ENCODE measurements around the gene SPO11.
A peak's percentile ranks its signal among the peaks of the same experiment; 100 is the strongest.

Gene SPO11

GRCh38 chr20:57382516-57382915 lies 52.9 kb downstream of the SPO11 start:
- H3K27me3 ChIP-seq (ENCODE audit: control insufficient read depth, insufficient read depth, low read length, poor library complexity, severe bottlenecking): no peaks in the 10 kb centered on the region
- no peak overlapping the region for H3K4me3 ChIP-seq (ENCODE audit: insufficient read depth, low read depth, low read length)
- peaks cover 5% of the 10 kb centered on the region for H3K36me3 ChIP-seq (ENCODE audit: control insufficient read depth, insufficient read depth, low read length)
- WGBS, 2 experiments: 96% methylated on average over 5 of the region's 5 CpGs
- no peak overlapping the region for H3K27ac ChIP-seq (ENCODE audit: insufficient read depth, low read depth, low read length, poor library complexity, severe bottlenecking)
- H3K9me3 ChIP-seq (ENCODE audit: control insufficient read depth, low read length): no peaks in the 10 kb centered on the region
- H3K4me1 ChIP-seq (ENCODE audit: control insufficient read depth, insufficient read depth, low read length): no peaks in the 10 kb centered on the region

- H3K27me3 ChIP-seq (ENCODE audit: control insufficient read depth, insufficient read depth, low read length, poor library complexity, severe bottlenecking): no peaks in the 10 kb centered on the region
- WGBS, 2 experiments: 88 to 89% methylated on average over 20 of the region's 20 CpGs
- H3K27ac ChIP-seq (ENCODE audit: insufficient read depth, low read depth, low read length, poor library complexity, severe bottlenecking): no peak overlapping the region
- H3K36me3 ChIP-seq (ENCODE audit: control insufficient read depth, insufficient read depth, low read length): no peaks in the 10 kb centered on the region
- no peaks in the 10 kb centered on the region for H3K9me3 ChIP-seq (ENCODE audit: control insufficient read depth, low read length)
- H3K4me3 ChIP-seq (ENCODE audit: insufficient read depth, low read depth, low read length): no peak overlapping the region
- H3K4me1 ChIP-seq (ENCODE audit: control insufficient read depth, insufficient read depth, low read length): no peaks in the 10 kb centered on the region
These were observed 54.1 kb downstream of the SPO11 start for GRCh38 chr20:57383447-57384347.

- no peaks in the 10 kb centered on the region for H3K9me3 ChIP-seq (ENCODE audit: control insufficient read depth, low read length)
- no peak overlapping the region for H3K27ac ChIP-seq (ENCODE audit: insufficient read depth, low read depth, low read length, poor library complexity, severe bottlenecking)
- H3K36me3 ChIP-seq (ENCODE audit: control insufficient read depth, insufficient read depth, low read length): no peaks in the 10 kb centered on the region
- no peak overlapping the region for H3K4me3 ChIP-seq (ENCODE audit: insufficient read depth, low read depth, low read length)
- 96% methylated on average over 8 of the region's 8 CpGs for WGBS, 2 experiments
- peaks cover under 1% of the 10 kb centered on the region for H3K4me1 ChIP-seq (ENCODE audit: control insufficient read depth, insufficient read depth, low read length)
- peaks cover under 1% of the 10 kb centered on the region for H3K27me3 ChIP-seq (ENCODE audit: control insufficient read depth, insufficient read depth, low read length, poor library complexity, severe bottlenecking)
These were observed 54.9 kb downstream of the SPO11 start for GRCh38 chr20:57384486-57384885.

GRCh38 chr20:57384953-57385761 lies 55.6 kb downstream of the SPO11 start:
- Histone ChIP-seq H3K4me3 (ENCODE audit: insufficient read depth, low read depth, low read length) (no peak overlapping the region), H3K27me3 (ENCODE audit: control insufficient read depth, insufficient read depth, low read length, poor library complexity, severe bottlenecking) (peaks cover 8% of the 10 kb centered on the region), H3K9me3 (ENCODE audit: control insufficient read depth, low read length) (no peaks in the 10 kb centered on the region), H3K4me1 (ENCODE audit: control insufficient read depth, insufficient read depth, low read length) (peaks cover 7% of the 10 kb centered on the region), H3K36me3 (ENCODE audit: control insufficient read depth, insufficient read depth, low read length) (no peaks in the 10 kb centered on the region), H3K27ac (ENCODE audit: insufficient read depth, low read depth, low read length, poor library complexity, severe bottlenecking) (no peak overlapping the region)
- 95% methylated on average over 29 of the region's 29 CpGs for WGBS, 2 experiments

GRCh38 chr20:57385940-57386339 lies 56.3 kb downstream of the SPO11 start:
- Histone ChIP-seq H3K4me3 (ENCODE audit: insufficient read depth, low read depth, low read length) (no peak overlapping the region), H3K27ac (ENCODE audit: insufficient read depth, low read depth, low read length, poor library complexity, severe bottlenecking) (no peak overlapping the region), H3K4me1 (ENCODE audit: control insufficient read depth, insufficient read depth, low read length) (peaks cover 15% of the 10 kb centered on the region), H3K36me3 (ENCODE audit: control insufficient read depth, insufficient read depth, low read length) (no peaks in the 10 kb centered on the region), H3K9me3 (ENCODE audit: control insufficient read depth, low read length) (no peaks in the 10 kb centered on the region), H3K27me3 (ENCODE audit: control insufficient read depth, insufficient read depth, low read length, poor library complexity, severe bottlenecking) (peaks cover 15% of the 10 kb centered on the region)
- WGBS, 2 experiments: 93 to 95% methylated on average over 6 of the region's 6 CpGs

- Histone ChIP-seq H3K27ac (ENCODE audit: insufficient read depth, low read depth, low read length, poor library complexity, severe bottlenecking) (no peak overlapping the region), H3K36me3 (ENCODE audit: control insufficient read depth, insufficient read depth, low read length) (no peaks in the 10 kb centered on the region), H3K4me3 (ENCODE audit: insufficient read depth, low read depth, low read length) (no peak overlapping the region), H3K9me3 (ENCODE audit: control insufficient read depth, low read length) (no peaks in the 10 kb centered on the region), H3K27me3 (ENCODE audit: control insufficient read depth, insufficient read depth, low read length, poor library complexity, severe bottlenecking) (peaks cover 16% of the 10 kb centered on the region), H3K4me1 (ENCODE audit: control insufficient read depth, insufficient read depth, low read length) (peaks cover 15% of the 10 kb centered on the region)
- 93 to 94% methylated on average over 4 of the region's 4 CpGs for WGBS, 2 experiments
These were observed 57.2 kb downstream of the SPO11 start for GRCh38 chr20:57386762-57387161.

- H3K27ac ChIP-seq (ENCODE audit: insufficient read depth, low read depth, low read length, poor library complexity, severe bottlenecking): no peak overlapping the region
- WGBS, 2 experiments: 92 to 94% methylated on average over 8 of the region's 8 CpGs
- peaks cover 18% of the 10 kb centered on the region for H3K4me1 ChIP-seq (ENCODE audit: control insufficient read depth, insufficient read depth, low read length)
- no peaks in the 10 kb centered on the region for H3K36me3 ChIP-seq (ENCODE audit: control insufficient read depth, insufficient read depth, low read length)
- H3K27me3 ChIP-seq (ENCODE audit: control insufficient read depth, insufficient read depth, low read length, poor library complexity, severe bottlenecking): peaks cover 16% of the 10 kb centered on the region
- no peaks in the 10 kb centered on the region for H3K9me3 ChIP-seq (ENCODE audit: control insufficient read depth, low read length)
- no peak overlapping the region for H3K4me3 ChIP-seq (ENCODE audit: insufficient read depth, low read depth, low read length)
These were observed 57.9 kb downstream of the SPO11 start for GRCh38 chr20:57387463-57387862.

- Histone ChIP-seq H3K27ac (ENCODE audit: insufficient read depth, low read depth, low read length, poor library complexity, severe bottlenecking) (no peak overlapping the region), H3K4me3 (ENCODE audit: insufficient read depth, low read depth, low read length) (no peak overlapping the region), H3K36me3 (ENCODE audit: control insufficient read depth, insufficient read depth, low read length) (no peaks in the 10 kb centered on the region), H3K27me3 (ENCODE audit: control insufficient read depth, insufficient read depth, low read length, poor library complexity, severe bottlenecking) (peaks cover 16% of the 10 kb centered on the region), H3K4me1 (ENCODE audit: control insufficient read depth, insufficient read depth, low read length) (peaks cover 23% of the 10 kb centered on the region), H3K9me3 (ENCODE audit: control insufficient read depth, low read length) (no peaks in the 10 kb centered on the region)
- WGBS, 2 experiments: 91 to 92% methylated on average over 7 of the region's 7 CpGs
These were observed 58.4 kb downstream of the SPO11 start for GRCh38 chr20:57387945-57388371.

- Histone ChIP-seq H3K36me3 (ENCODE audit: control insufficient read depth, insufficient read depth, low read length) (no peaks in the 10 kb centered on the region), H3K4me3 (ENCODE audit: insufficient read depth, low read depth, low read length) (peak overlapping the region; percentile 6), H3K27me3 (ENCODE audit: control insufficient read depth, insufficient read depth, low read length, poor library complexity, severe bottlenecking) (peaks cover 16% of the 10 kb centered on the region), H3K27ac (ENCODE audit: insufficient read depth, low read depth, low read length, poor library complexity, severe bottlenecking) (no peak overlapping the region), H3K4me1 (ENCODE audit: control insufficient read depth, insufficient read depth, low read length) (peaks cover 29% of the 10 kb centered on the region), H3K9me3 (ENCODE audit: control insufficient read depth, low read length) (no peaks in the 10 kb centered on the region)
- WGBS, 2 experiments: 5 to 6% methylated on average over 57 of the region's 57 CpGs
These were observed 59.5 kb downstream of the SPO11 start for GRCh38 chr20:57388953-57389694.

Measured in ectodermal cell (in vitro differentiated cells).